T-helper 9 cell (primary cell): Measurements from ENCODE around the gene RNF169.
A peak's percentile ranks its signal among the peaks of the same experiment; 100 is the strongest.
"Not testable (repeated sequence)": the region's sequence is repeated elsewhere in the genome, so short reads cannot be mapped to it uniquely, and the experiment has no call there.

Experiments
- DNase-seq: peaks from one replicate; pipeline ENCODE4 v3.0.0-alpha.2; 2020

The RNF169 gene

DNA sequence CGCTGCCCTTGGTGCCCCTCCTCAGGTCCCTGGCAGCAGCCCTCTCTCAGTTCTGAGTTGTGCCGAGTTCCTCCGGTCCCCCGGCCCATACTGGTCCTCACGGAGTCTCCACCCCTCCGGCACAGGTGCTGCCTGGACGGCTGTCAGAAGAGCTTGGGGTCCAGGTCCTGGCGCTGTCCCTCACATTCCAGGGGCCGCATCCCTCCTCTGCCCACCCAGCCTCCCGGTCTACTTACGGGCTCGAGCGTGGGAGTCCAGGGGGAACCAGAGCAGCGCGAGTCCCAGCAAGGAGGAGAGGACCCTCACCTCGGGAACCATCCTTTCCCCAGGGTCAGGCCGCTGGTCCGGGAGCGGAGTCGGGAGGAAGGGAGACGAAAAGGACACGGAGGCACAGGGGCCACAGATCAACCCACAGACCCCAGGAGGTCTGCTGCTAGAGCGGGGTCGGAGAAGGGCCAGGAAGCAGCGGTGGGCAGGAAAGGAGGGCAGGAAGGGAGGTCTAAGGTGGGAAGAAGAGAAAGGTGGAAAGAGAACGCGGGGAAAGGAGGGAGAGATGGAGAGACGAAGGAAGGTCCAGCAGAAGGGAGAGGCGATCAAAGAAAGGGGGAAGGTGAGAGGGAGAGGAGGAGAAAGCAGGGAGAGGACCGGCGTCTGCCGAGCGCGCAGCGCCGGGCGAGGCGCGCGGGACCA lies 17.9 kb upstream of the RNF169 start:
- DNase-seq: no peak

DNA sequence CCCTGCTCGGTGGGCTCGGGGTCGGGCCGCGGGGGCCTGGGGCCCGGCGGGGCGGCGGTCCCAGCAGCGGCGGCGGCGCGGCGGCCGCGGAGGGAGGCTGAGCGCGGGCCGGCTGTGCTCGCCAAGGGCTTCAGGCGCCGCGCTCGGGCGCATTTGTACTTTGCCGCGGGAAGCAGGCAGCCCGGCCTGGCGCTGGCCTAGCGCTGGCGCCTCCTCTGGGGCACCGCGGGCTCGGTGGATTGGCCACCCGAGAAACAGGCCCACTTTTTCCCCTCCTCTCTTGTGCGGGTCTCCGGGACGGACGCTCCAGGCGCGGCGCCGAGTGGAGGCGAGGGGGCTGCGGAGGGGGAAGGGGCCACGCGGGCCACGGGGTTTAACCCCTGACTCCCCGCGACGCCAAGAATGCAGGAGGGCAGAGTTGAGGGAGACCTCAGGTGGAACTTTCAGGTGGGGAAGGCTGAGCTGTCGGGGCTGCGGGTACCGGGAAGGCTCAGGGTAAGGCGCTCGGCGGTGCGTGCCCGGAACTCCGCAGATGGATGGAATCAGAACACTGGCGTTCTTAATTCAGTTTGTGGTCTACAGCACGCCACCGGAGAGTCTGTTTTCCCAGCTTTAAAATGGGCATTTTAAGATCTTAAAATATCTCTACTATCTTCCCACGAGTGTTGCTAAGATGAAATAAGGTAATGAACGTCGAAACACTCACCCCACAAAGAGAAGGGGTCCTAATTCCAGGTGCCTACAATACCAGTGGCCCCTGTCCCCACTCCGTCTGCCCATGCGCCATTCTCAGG lies 17.2 kb upstream of the RNF169 start, which contains the start of gene CHRDL2:
Gene CHRDL2 (minus strand): TSS at position 126 of the 794 bp plus-strand sequence. CDS start 538 bp downstream, outside the sequence.
- no peak for DNase-seq

GRCh38 chr11:74734559-74734925 lies 14.1 kb upstream of the RNF169 start:
- DNase-seq: no peak

DNA sequence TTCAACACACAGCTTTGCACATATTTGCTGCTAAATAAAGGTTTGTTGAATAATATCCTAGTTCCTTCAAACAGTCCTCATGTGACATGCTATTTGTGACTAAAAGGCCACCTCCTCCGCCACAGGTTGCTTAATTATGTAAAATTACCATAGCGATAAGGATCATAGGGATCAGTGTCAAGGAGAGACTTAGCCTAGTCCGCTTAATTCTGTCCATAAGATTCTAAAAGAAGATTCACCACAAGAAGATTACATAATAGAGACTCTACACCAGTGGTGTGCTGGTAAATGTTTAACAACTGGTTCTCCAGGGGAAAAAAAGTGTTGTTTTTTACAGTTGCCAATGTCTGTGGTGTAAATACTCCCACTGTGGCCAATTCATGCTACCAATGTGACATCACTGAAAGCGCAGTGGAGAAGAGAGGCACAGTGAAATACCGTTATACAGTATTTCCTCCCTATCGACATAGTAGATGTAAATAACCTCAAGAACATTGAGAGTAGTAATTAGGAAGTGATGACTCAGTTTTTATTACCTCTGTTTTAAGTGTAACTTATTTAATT lies 13.2 kb upstream of the RNF169 start:
- no peak for DNase-seq

- no peak for DNase-seq
Measured at GRCh38 chr11:74736031-74736430, 12.6 kb upstream of the RNF169 start.

GRCh38 chr11:74739546-74740270 lies 8.9 kb upstream of the RNF169 start:
- peak; percentile 27 for DNase-seq

DNA sequence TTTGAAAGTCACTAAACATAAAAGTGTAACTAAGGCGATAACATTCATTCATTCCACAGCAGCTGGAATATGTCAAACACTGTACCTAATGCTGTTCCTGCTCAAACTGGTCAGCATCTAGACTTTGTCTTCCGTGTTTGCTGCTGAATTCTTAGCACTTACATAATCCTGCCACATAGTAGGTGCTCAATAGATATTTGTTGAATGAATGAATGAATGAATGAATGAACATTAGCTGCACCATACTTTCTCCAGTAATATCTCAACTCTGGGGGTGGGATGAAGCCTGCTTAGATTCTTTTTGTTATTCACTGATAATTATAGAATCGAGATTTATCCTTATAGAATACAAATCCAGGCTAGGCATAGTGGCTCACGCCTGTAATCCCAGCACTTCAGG lies 6.6 kb upstream of the RNF169 start:
- DNase-seq: no peak

DNA sequence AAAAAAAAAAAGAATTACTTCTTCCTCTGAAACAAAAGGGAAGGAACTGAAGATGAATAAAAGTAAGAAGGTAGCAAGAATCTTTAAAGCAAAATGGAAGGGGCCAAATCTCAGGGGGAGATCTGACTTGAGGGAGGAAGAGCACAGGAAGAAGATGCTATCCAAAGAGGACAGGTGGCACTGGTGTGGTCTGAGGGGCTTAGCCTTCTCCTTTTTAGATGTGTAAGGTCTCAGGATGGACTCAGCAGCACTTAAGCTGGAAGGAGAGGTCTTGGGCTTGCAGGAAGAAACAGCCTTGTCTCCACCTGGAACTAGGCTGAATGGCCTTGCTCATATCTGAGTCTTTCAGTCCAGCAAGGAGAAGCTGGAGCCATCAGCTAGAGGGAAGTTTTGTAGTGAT lies 5.0 kb upstream of the RNF169 start:
- no peak for DNase-seq

DNA sequence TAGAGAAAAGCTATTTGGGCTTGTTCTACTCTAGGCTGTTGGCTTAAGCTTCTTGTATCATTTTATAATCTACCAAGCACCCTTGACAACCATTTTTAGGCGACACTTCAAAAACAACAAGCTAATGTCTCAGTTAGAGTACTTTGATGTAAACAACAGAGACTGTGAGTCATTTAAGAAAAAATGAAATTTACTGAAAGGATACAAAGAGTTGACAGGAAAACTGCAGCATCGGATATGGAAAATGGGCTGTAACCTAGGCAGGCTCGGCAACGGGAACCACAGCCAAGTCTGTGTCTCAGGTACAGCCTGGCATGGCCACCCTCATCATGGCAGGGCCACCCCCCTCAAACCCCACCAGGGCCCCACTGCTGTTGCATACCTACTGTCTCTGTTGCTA lies 4.4 kb upstream of the RNF169 start:
- no peak for DNase-seq

DNA sequence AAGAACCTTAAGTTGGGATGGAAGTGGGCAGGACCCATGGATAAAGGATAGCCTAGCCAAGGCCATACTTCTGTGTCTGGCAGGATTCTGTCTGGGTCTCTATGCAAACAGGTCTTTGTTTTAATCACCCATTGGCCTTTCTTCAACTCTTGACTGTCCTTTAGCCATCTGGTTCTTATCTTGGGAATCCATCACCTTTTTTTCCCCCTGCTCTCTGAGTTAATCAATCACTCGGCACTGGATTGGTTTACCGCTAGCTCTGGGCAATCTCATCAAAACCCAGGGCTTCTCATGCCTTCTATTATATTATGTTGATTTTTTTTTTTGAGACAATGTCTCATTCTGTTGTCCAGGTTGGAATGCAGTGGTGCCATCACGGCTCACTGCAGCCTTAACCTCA lies 1.8 kb upstream of the RNF169 start:
- no peak for DNase-seq

DNA sequence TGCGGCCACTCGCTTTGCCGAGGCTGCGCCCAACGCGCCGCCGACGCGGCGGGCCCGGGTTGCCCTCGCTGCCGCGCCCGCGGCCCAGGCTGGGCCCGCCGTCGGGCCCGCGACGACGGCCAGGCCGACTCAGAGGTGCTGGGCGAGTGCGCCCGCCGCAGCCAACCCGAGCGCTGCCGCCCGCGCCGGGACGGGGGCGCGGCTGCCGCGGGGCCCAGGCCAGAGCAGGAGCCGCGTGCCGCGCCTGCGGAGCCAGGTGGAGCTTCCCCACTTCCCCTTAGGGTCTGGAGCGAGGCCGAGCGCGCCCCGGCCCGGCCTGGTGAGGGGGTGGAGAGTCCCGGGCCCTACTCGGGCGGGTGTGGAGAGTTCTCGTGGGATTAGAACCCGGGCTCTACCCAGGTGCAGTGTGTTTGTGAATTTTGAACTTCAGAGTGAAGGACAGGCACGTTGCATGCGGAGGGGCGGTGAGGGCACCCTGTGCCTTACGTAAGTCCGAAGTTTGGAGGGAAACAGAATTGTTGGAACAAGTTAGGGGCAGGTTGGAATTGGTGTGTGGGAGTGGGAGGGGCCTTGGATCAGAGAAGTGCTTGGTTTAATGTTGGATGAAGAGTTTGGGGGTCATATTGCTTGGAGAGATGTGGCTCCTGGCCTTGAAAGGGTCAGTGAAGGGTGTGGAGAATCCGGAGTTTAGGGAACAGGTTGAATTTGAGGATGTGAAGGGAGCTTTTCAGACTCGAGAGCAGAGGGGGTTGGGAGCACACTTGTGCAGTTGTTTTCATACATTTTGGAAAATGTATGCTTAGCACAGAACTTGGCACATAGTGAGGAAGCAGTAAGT lies 697 bp downstream of the RNF169 start:
- peak; percentile 34 for DNase-seq

DNA sequence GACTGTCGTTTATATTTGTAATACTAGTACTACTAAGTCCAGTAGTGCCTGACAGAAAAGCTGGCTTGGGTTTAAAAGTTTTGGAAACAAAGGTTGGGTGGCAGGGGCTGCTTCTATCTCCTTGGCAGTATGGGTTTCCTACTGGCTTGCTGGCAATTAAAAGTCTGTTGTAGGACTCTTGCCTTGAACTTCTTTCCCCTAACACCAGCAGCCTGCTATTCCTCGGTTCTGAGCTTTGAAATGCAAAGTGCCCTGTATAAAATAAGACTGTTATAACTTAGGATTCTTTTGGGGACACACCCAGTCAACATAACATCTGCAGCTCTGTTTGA lies 1.3 kb downstream of the RNF169 start:
- no peak for DNase-seq

DNA sequence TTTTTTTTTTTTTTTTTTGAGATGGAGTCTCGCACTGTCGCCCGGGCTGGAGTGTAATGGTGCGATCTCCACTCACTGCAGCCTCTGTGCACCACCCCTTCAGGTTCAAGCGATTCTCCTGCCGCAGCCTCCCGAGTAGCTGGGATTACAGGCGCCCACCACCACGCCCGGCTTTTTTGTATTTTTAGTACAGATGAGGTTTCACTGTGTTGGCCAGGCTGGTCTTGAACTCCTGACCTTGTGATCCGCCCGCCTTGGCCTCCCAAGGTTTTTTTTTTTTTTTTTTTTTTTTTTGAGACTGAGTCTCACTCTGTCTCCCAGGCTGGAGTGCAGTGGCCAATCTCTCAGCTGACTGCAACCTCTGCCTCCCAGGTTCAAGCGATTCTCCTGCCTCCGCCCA lies 1.9 kb downstream of the RNF169 start:
- not testable (repeated sequence) for DNase-seq

DNA sequence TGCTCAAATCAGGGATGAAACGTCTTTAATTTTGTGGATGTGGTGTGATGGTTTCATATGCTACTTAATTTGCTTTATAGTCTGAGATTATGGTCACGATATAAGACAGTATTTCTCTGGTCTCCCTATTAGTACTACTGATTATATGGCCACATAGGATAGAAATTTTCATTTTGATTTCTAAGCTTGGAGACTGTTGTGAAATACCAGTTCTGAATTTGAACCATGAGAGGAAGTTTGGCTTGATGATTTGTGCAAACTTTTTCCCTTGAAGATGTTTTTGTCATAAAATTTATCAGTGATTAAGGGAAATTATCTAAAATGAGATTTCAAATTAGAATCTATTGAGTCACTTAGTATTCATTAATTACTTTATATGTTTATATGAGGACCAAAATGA lies 2.7 kb downstream of the RNF169 start:
- DNase-seq: no peak

DNA sequence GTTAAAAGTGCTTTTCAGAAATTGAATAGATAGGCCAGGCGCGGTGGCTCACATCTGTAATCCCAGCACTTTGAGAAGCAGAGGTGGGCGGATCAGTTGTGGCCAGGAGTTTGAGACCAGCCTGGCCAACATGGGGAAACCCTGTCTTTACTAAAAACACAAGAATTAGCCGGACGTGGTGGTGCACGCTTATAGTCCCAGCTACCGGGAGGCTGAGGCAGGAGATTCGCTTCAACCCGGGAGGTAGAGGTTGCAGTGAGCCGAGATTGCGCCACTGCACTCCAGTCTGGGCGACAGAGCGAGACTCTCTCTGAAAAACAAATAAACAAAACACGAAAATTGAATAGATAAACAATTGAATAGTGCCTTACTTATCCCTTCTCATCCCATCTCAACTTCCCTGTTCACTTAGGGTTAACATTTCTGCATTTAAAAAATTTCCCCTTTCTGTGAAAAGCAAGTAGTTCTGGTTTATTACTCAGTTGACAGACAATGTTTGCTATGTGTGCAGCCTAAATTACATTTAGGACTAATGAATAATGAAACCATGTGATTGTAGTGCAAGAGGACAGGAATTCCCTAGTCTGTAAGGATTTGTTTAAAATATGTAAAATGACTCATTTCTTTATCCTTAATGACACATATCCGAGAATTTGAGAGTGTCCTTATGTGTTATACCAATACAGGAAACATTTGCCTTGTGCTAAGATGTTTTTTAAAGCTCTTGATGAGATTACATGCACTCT lies 6.0 kb downstream of the RNF169 start:
- no peak for DNase-seq

GRCh38 chr11:74755395-74755995 lies 6.8 kb downstream of the RNF169 start:
- no peak for DNase-seq

- no peak for DNase-seq
Measured at GRCh38 chr11:74756571-74756970, 7.9 kb downstream of the RNF169 start.

DNA sequence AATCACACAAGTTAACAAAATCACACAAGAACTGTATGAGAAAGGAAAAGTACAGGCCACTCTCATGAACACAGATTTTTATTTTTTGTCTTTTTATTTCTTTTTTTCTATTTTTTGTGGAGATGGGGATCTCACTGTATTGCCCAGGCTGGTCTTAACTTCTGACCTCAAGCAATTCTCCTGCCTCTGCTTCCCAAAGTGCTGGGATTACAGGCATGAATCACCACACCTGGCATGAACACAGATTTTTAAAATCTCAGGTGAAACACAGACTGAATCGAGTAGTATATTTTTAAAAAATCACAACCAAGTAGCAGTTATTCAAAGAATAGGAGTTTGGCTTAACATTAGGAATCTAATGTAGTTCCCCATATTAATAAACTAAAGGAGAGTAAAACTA lies 18.3 kb downstream of the RNF169 start:
- DNase-seq: no peak

- not testable (repeated sequence) for DNase-seq
Measured at GRCh38 chr11:74768172-74768651, 19.6 kb downstream of the RNF169 start.

DNA sequence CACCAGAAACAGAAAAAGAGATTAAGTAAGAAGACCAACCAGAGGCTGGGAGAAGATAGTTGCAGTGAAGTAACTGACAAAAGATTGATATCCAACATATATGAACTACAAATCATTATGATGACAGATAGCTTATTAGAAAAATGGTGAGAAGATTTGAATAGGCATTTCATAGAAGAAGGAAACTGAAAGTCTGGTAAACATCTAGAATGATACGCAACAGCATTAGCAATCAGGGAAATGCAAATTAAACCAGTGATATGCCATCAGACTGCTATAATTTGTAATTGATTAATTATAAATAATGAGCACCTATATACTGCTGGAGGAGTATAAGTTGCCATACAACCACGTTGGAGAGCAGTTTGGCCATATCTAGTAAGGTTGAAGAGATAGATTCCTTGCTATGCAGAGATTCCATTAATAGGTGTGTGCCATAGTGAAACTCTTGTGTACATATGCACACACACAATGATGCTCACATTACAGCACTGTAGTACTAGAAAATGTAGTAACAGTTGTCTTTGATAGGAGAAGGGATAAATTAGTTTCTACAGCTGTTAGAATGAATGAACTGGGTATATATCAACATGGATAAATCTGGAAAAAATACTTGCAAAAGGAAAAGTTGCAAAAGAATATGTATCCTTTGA lies 20.5 kb downstream of the RNF169 start:
- DNase-seq: no peak

- DNase-seq: no peak
Measured at GRCh38 chr11:74770456-74770855, 21.8 kb downstream of the RNF169 start.
